PC-9 (cell line): ENCODE data around the gene FUT9. TPM values are rescaled to one million over a fixed set of nuclear protein-coding genes. Genes with fewer than 3 reads are reported as not detected.

Experiments
- BruUV-seq: library from RNA; stranded (reverse); fragments of 400-500 nt; replicated peaks from 2 replicates; lab custom pipeline; 2021; lab: Mats Ljungman, UMichigan
- CTCF ChIA-PET: fragments of 300-600 bp; sonication (Branson Sonifier 250); formaldehyde crosslinking; loops from one replicate; lab custom pipeline; 2022; ENCODE audit warnings: antibody characterized with exemption; lab: Charles Lee
- POLR2A ChIA-PET: fragments of 300-600 bp; sonication (Branson Sonifier 250); formaldehyde crosslinking; loops from one replicate; lab custom pipeline; 2022; ENCODE audit warnings: antibody characterized with exemption; ENCODE audit not compliant: unreplicated experiment; lab: Charles Lee
- DNase-seq, 2 experiments: peaks; one replicate each; pipeline versions ENCODE4 v3.0.0 to v3.0.0-alpha.2; 2015 to 2022; ENCODE audit warnings: mixed read lengths in 1 of 2
- H2AFZ ChIP-seq: fragments of 200-600 bp; sonication (generic); 2 replicates; pipeline ENCODE4 v1.8.1; 2017; ENCODE audit warnings: antibody characterized with exemption
- H3F3A ChIP-seq: fragments of 200-600 bp; sonication (generic); 2 replicates; pipeline ENCODE4 v1.8.1; 2017; ENCODE audit warnings: antibody characterized with exemption, mild to moderate bottlenecking, low read depth; ENCODE audit not compliant: insufficient read depth
- H3K27ac ChIP-seq: fragments of 200-600 bp; sonication (generic); 2 replicates; pipeline ENCODE4 v1.6.1; 2016; ENCODE audit warnings: mixed run types
- H3K27me3 ChIP-seq: fragments of 200-600 bp; sonication (generic); 2 replicates; pipeline ENCODE4 v1.6.1; 2016; ENCODE audit warnings: low read depth, mixed run types; ENCODE audit not compliant: insufficient read depth
- H3K36me3 ChIP-seq: fragments of 200-600 bp; sonication (generic); 2 replicates; pipeline ENCODE4 v1.6.1; 2016; ENCODE audit warnings: low read depth, mixed run types
- H3K4me1 ChIP-seq: fragments of 200-600 bp; sonication (generic); replicated peaks from 2 replicates; pipeline ENCODE4 v1.6.1; 2016; ENCODE audit warnings: mixed run types; ENCODE audit not compliant: insufficient read depth
- H3K4me2 ChIP-seq: fragments of 200-600 bp; sonication (generic); 2 replicates; pipeline ENCODE4 v1.6.1; 2017; ENCODE audit warnings: mixed run types
- H3K4me3 ChIP-seq: fragments of 200-600 bp; sonication (generic); 2 replicates; pipeline ENCODE4 v1.6.1; 2016; ENCODE audit warnings: mixed run types
- H3K79me2 ChIP-seq: fragments of 200-600 bp; sonication (generic); 2 replicates; pipeline ENCODE4 v1.6.1; 2017; ENCODE audit warnings: low read depth, mixed run types
- H3K9me2 ChIP-seq: fragments of 200-600 bp; sonication (generic); 2 replicates; pipeline ENCODE4 v1.8.1; 2017; ENCODE audit warnings: mild to moderate bottlenecking; ENCODE audit not compliant: insufficient read depth
- H3K9me3 ChIP-seq: fragments of 200-600 bp; sonication (generic); 2 replicates; pipeline ENCODE4 v1.8.1; 2016; ENCODE audit warnings: low read depth; ENCODE audit not compliant: insufficient read depth
- H4K20me1 ChIP-seq: fragments of 200-600 bp; sonication (generic); 2 replicates; pipeline ENCODE4 v1.8.1; 2017; ENCODE audit not compliant: insufficient read depth
- CTCF ChIP-seq: fragments of 200-600 bp; sonication (generic); conservative IDR thresholded peaks from 2 replicates; pipeline ENCODE4 v1.6.1; 2017; ENCODE audit warnings: mixed run types, antibody characterized with exemption, mild to moderate bottlenecking, moderate library complexity
- EZH2 ChIP-seq: fragments of 200-600 bp; sonication (generic); IDR thresholded peaks from 2 replicates; pipeline ENCODE4 v1.8.0; 2017; ENCODE audit warnings: antibody characterized with exemption, low read depth
- intact Hi-C: fragments of 100-400 bp; cut with micrococcal nuclease; formaldehyde crosslinking; loops from one replicate; pipeline ENCODE4 v1.10.0; 2022; ENCODE audit not compliant: unreplicated experiment
- total RNA-seq: library from RNA; stranded (reverse); gene quantifications from 2 replicates; pipeline ENCODE4 v1.2.3, GENCODE V29; 2021

Gene FUT9
- total RNA-seq, 1 experiment from 2014 or later, result 6.9 TPM

GRCh38 chr6:95978230-95978629 lies 37.5 kb upstream of the FUT9 start:
- Histone ChIP-seq H3K4me3 (peak overlapping the region; percentile 18; the same call in 1 of the 2 replicates), H3K9me3 (peaks cover 31% of the 10 kb centered on the region), H3F3A (peaks cover 21% of the 10 kb centered on the region), H3K36me3 (peaks cover 9% of the 10 kb centered on the region; the same call in 1 of the 2 replicates), H4K20me1 (no peaks in the 10 kb centered on the region), H3K4me1 (peaks cover 44% of the 10 kb centered on the region), H3K27me3 (no peaks in the 10 kb centered on the region), H2AFZ (0 out of 2 replicates have a peak overlapping the region, but pooled peaks have one; percentile 20), H3K4me2 (peak overlapping the region; percentile 53), H3K79me2 (no peaks in the 10 kb centered on the region), H3K9me2 (no peaks in the 10 kb centered on the region), H3K27ac (peak overlapping the region; percentile 88)
- ChIA-PET POLR2A (no interaction called here), CTCF (interaction anchor here (0.6 kb wide), 1 partner anchor 671 kb away, joined by 3 read pairs; no protein-coding TSS in a partner anchor)
- intact Hi-C loops, result no loop called here
- BruUV-seq, result no TSS peak
- TF ChIP-seq EZH2, result no peak
- no peak for TF ChIP-seq CTCF
- DNase-seq, result peak; percentile 14 to 90

- Histone ChIP-seq H3K4me2 (no peak overlapping the region), H3K79me2 (no peaks in the 10 kb centered on the region), H3K36me3 (no peaks in the 10 kb centered on the region), H3K9me3 (peaks cover 7% of the 10 kb centered on the region; the same call in 1 of the 2 replicates), H2AFZ (no peak overlapping the region), H3K9me2 (no peaks in the 10 kb centered on the region), H3K4me1 (no peaks in the 10 kb centered on the region), H3K27ac (no peak overlapping the region), H3F3A (no peaks in the 10 kb centered on the region), H3K27me3 (no peaks in the 10 kb centered on the region), H4K20me1 (no peaks in the 10 kb centered on the region), H3K4me3 (no peak overlapping the region)
- CTCF ChIA-PET, result no interaction called here
- no peak for DNase-seq
- intact Hi-C loops, result no loop called here
- no peak for TF ChIP-seq CTCF
- no peak for TF ChIP-seq EZH2
- BruUV-seq, result no TSS peak
- POLR2A ChIA-PET, result no interaction called here
These were observed 23.9 kb upstream of the FUT9 start for GRCh38 chr6:95991906-95992305.

- CTCF ChIA-PET, result no interaction called here
- H3K36me3 ChIP-seq, result no peaks in the 10 kb centered on the region
- peaks cover 7% of the 10 kb centered on the region; the same call in 1 of the 2 replicates for H3K9me3 ChIP-seq
- H3K4me3 ChIP-seq, result no peak overlapping the region
- H3K4me1 ChIP-seq, result no peaks in the 10 kb centered on the region
- TF ChIP-seq EZH2, result no peak
- DNase-seq, result no peak
- no peak overlapping the region for H3K4me2 ChIP-seq
- H3K9me2 ChIP-seq, result no peaks in the 10 kb centered on the region
- intact Hi-C loops, result no loop called here
- H3F3A ChIP-seq, result no peaks in the 10 kb centered on the region
- no TSS peak for BruUV-seq
- no peak overlapping the region for H3K27ac ChIP-seq
- POLR2A ChIA-PET, result no interaction called here
- no peaks in the 10 kb centered on the region for H3K79me2 ChIP-seq
- no peak overlapping the region for H2AFZ ChIP-seq
- H3K27me3 ChIP-seq, result no peaks in the 10 kb centered on the region
- no peaks in the 10 kb centered on the region for H4K20me1 ChIP-seq
These were observed 21.6 kb upstream of the FUT9 start for GRCh38 chr6:95994151-95994550.

- TF ChIP-seq EZH2 (no peak), CTCF (no peak)
- H3K27me3 ChIP-seq, result no peaks in the 10 kb centered on the region
- H3K36me3 ChIP-seq, result no peaks in the 10 kb centered on the region
- CTCF ChIA-PET, result no interaction called here
- no peaks in the 10 kb centered on the region for H4K20me1 ChIP-seq
- H2AFZ ChIP-seq, result no peak overlapping the region
- H3K27ac ChIP-seq, result no peak overlapping the region
- no TSS peak for BruUV-seq
- H3K79me2 ChIP-seq, result no peaks in the 10 kb centered on the region
- H3K4me1 ChIP-seq, result no peaks in the 10 kb centered on the region
- no peak for DNase-seq
- POLR2A ChIA-PET, result no interaction called here
- intact Hi-C loops, result no loop called here
- H3K9me2 ChIP-seq, result no peaks in the 10 kb centered on the region
- no peak overlapping the region for H3K4me2 ChIP-seq
- H3K9me3 ChIP-seq, result no peaks in the 10 kb centered on the region
- H3K4me3 ChIP-seq, result no peak overlapping the region
- H3F3A ChIP-seq, result no peaks in the 10 kb centered on the region
These were observed 17.6 kb upstream of the FUT9 start for GRCh38 chr6:95998133-95998532.
